A673 (cell line): Measurements from ENCODE around the gene SESN2. TPM values are rescaled to one million over a fixed set of nuclear protein-coding genes. Genes with fewer than 3 reads are reported as not detected.

ENCODE experiments used
- BruUV-seq: library from RNA; stranded (reverse); fragments of 400-500 nt; replicated peaks from 2 replicates; lab custom pipeline; 2021; lab: Mats Ljungman, UMichigan
- CTCF ChIA-PET: fragments of 300-600 bp; sonication (Branson Sonifier 250); formaldehyde crosslinking; loops from one replicate; lab custom pipeline; 2022; ENCODE audit warnings: antibody characterized with exemption; lab: Charles Lee
- POLR2A ChIA-PET: fragments of 300-600 bp; sonication (Branson Sonifier 250); formaldehyde crosslinking; loops from one replicate; lab custom pipeline; 2022; ENCODE audit warnings: antibody characterized with exemption; ENCODE audit not compliant: low non-redundant PET; lab: Charles Lee
- DNase-seq: peaks from one replicate; pipeline ENCODE4 v3.0.0-alpha.2; 2015; ENCODE audit warnings: low spot score
- H3K27ac ChIP-seq: fragments of 200-600 bp; sonication (generic); 2 replicates; pipeline ENCODE4 v1.5.1; 2016; ENCODE audit warnings: mixed run types, low read depth, mild to moderate bottlenecking, mixed read lengths, antibody characterized with exemption, low read length; ENCODE audit not compliant: poor library complexity, severe bottlenecking
- H3K27me3 ChIP-seq: fragments of 200-600 bp; sonication (generic); replicated peaks from 2 replicates; pipeline ENCODE4 v1.6.1; 2017; ENCODE audit warnings: mixed run types, low read depth, mild to moderate bottlenecking, mixed read lengths, antibody characterized with exemption, low read length; ENCODE audit not compliant: insufficient read depth, poor library complexity
- H3K36me3 ChIP-seq: fragments of 200-600 bp; sonication (generic); 2 replicates; pipeline ENCODE4 v1.6.1; 2016; ENCODE audit warnings: mixed run types, mild to moderate bottlenecking, mixed read lengths, antibody characterized with exemption, low read length; ENCODE audit not compliant: insufficient read depth, poor library complexity, severe bottlenecking
- H3K4me1 ChIP-seq: fragments of 200-600 bp; sonication (generic); 2 replicates; pipeline ENCODE4 v1.6.1; 2017; ENCODE audit warnings: mixed run types, mild to moderate bottlenecking, mixed read lengths, antibody characterized with exemption, low read length; ENCODE audit not compliant: insufficient read depth, poor library complexity, severe bottlenecking
- H3K4me3 ChIP-seq: fragments of 200-600 bp; sonication (generic); 2 replicates; pipeline ENCODE4 v1.5.1; 2016; ENCODE audit warnings: low read depth, mixed run types, mild to moderate bottlenecking, mixed read lengths, low read length; ENCODE audit not compliant: poor library complexity, severe bottlenecking
- H3K9me3 ChIP-seq: fragments of 200-600 bp; sonication (generic); 2 replicates; pipeline ENCODE4 v1.6.1; 2016; ENCODE audit warnings: mixed run types, low read depth, mild to moderate bottlenecking, mixed read lengths, antibody characterized with exemption, low read length; ENCODE audit not compliant: poor library complexity, severe bottlenecking
- EZH2 ChIP-seq: fragments of 200-600 bp; sonication (generic); IDR thresholded peaks from 2 replicates; pipeline ENCODE4 v1.6.1; 2017; ENCODE audit warnings: borderline replicate concordance, low read depth, mild to moderate bottlenecking, mixed read lengths, antibody characterized with exemption, low read length; ENCODE audit not compliant: poor library complexity, severe bottlenecking
- intact Hi-C: fragments of 100-400 bp; cut with micrococcal nuclease; formaldehyde crosslinking; loops from one replicate; pipeline ENCODE4 v1.10.0; 2022; ENCODE audit not compliant: unreplicated experiment
- total RNA-seq: library from RNA; stranded (reverse); gene quantifications from 2 replicates; pipeline ENCODE4 v1.2.3, GENCODE V29; 2021
- TF ChIP-seq, protein P1 (sequence below): fragments of 300-800, 200-600 bp; sonication (generic); conservative IDR thresholded peaks from 2 replicates; pipeline ENCODE4 v1.5.1; 2017; ENCODE audit warnings: low read depth, mild to moderate bottlenecking, antibody characterized with exemption, low read length, moderate library complexity, mixed read lengths

The SESN2 gene
- total RNA-seq, 1 experiment from 2014 or later, result 15.7 TPM

DNA sequence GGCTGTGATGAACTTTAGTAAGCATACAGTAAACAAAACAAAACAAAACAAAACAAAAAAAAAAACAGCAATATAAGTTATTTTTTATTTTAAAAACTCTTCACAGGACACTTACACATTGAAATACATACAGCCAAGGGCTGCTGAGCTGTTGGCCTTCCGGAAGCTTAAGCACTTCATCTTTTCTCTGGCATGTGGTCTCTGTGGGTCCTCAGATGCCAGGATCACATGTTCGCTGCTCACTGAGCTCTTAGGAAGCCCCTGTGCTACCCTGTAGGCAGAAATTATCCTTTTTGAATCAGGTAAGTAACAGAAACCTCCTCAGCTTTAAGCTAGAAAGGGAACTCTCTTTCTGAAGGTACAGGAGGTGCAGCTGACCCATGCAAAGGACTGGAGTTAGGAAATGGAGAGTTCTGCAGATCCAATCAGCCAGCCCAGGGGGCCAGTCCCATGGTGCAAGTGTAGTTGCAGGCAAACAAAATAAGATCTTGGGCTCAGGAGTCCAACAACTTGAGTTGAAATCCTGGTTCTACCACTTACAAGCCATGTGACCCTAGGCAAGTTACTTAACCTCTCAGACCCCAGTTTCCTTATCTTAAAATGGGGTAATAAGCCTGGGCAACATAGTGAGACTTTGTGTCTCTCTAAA is 47.1 kb downstream of the SESN2 start:
- Histone ChIP-seq H3K4me1 (no peaks in the 10 kb centered on the region), H3K36me3 (no peaks in the 10 kb centered on the region), H3K27ac (no peak overlapping the region), H3K4me3 (no peak overlapping the region), H3K27me3 (no peaks in the 10 kb centered on the region), H3K9me3 (no peaks in the 10 kb centered on the region)
- POLR2A ChIA-PET, result no interaction called here
- CTCF ChIA-PET, result interaction anchor here (0.6 kb wide), 1 partner anchor 54 kb away, joined by 5 read pairs; no protein-coding TSS in a partner anchor
- DNase-seq, result no peak
- no TSS peak for BruUV-seq
- TF ChIP-seq, protein P1, sequence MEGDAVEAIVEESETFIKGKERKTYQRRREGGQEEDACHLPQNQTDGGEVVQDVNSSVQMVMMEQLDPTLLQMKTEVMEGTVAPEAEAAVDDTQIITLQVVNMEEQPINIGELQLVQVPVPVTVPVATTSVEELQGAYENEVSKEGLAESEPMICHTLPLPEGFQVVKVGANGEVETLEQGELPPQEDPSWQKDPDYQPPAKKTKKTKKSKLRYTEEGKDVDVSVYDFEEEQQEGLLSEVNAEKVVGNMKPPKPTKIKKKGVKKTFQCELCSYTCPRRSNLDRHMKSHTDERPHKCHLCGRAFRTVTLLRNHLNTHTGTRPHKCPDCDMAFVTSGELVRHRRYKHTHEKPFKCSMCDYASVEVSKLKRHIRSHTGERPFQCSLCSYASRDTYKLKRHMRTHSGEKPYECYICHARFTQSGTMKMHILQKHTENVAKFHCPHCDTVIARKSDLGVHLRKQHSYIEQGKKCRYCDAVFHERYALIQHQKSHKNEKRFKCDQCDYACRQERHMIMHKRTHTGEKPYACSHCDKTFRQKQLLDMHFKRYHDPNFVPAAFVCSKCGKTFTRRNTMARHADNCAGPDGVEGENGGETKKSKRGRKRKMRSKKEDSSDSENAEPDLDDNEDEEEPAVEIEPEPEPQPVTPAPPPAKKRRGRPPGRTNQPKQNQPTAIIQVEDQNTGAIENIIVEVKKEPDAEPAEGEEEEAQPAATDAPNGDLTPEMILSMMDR, result no peak
- intact Hi-C loops, result no loop called here

DNA sequence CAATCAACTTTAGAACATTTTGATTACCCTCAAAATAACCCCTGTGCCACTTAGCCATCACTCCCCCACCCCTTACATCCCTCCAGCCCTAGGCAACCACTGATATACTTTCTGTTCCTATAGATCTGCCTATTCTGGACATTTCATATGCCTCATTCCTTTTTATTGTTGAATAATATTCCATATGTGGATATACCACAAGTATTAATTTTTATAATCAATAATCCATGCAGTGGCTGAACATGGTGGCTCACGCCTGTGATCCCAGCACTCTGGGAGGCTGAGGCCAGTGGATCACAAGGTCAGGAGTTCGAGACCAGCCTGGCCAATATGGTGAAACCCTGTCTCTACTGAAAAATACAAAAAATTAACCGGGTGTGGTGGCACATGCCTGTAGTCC is 49.4 kb downstream of the SESN2 start:
- Histone ChIP-seq H3K4me1 (no peaks in the 10 kb centered on the region), H3K27me3 (no peaks in the 10 kb centered on the region), H3K27ac (no peak overlapping the region), H3K36me3 (no peaks in the 10 kb centered on the region), H3K4me3 (no peak overlapping the region), H3K9me3 (no peaks in the 10 kb centered on the region)
- TF ChIP-seq, protein P1, result no peak
- TF ChIP-seq EZH2, result no peak
- CTCF ChIA-PET, result no interaction called here
- POLR2A ChIA-PET, result no interaction called here
- DNase-seq, result no peak
- intact Hi-C loops, result no loop called here
- BruUV-seq, result no TSS peak

DNA sequence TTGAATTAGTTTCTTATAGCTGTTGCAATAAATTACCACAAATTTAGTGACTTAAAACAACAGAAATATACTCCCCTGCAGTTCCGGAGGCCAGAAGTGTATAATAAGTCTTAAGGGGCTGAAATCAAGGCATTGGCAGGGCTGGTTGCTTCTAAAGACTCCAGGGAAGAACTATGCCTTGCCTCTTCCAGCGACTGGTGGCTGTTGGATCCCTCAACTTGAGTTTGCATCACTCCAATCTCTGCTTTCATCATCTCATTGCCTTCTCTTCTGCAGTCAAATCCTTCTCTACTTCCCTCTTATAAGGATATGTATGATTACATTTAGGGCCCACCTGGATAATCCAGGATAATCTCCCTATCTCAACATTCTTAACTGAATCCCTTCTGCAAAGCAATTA is 50.4 kb downstream of the SESN2 start:
- BruUV-seq, result no TSS peak

More for the DNA sequence above, 50.4 kb downstream of the SESN2 start:
- no peaks in the 10 kb centered on the region for H3K27me3 ChIP-seq
- no peaks in the 10 kb centered on the region for H3K4me1 ChIP-seq
- H3K36me3 ChIP-seq, result no peaks in the 10 kb centered on the region
- H3K27ac ChIP-seq, result no peak overlapping the region
- H3K4me3 ChIP-seq, result no peak overlapping the region
- CTCF ChIA-PET, result no interaction called here
- DNase-seq, result no peak
- POLR2A ChIA-PET, result no interaction called here
- no peaks in the 10 kb centered on the region for H3K9me3 ChIP-seq
- no peak for TF ChIP-seq EZH2
- TF ChIP-seq, protein P1, result no peak
- intact Hi-C loops, result no loop called here
